SK-N-SH (cell line): ENCODE results near the gene IFNG-AS1. TPM values are rescaled to one million over a fixed set of nuclear protein-coding genes. Genes with fewer than 3 reads are reported as not detected.

Source experiments
- CTCF ChIA-PET: fragments of 300-600, 350-600 bp; formaldehyde crosslinking; extraction: SDS; loops from one replicate; lab custom pipeline; 2021; lab: Yijun Ruan, JAX
- POLR2A ChIA-PET: fragments of 350-600 bp; sonication (Branson Sonifier 250); formaldehyde crosslinking; extraction: SDS; loops from one replicate; lab custom pipeline; 2020; ENCODE audit warnings: antibody characterized with exemption, inconsistent platforms; lab: Yijun Ruan, JAX
- DNase-seq: peaks from one replicate; pipeline ENCODE4 v3.0.0; 2012
- H2AFZ ChIP-seq: fragments of 200-600 bp; sonication (generic); 2 replicates; pipeline ENCODE4 v1.8.1; 2016; ENCODE audit warnings: antibody characterized with exemption, mild to moderate bottlenecking, low read depth
- H3F3A ChIP-seq: fragments of 200-600 bp; sonication (generic); replicated peaks from 2 replicates; pipeline ENCODE3; 2016; ENCODE audit warnings: antibody characterized with exemption, mild to moderate bottlenecking; ENCODE audit not compliant: insufficient read depth
- H3K27ac ChIP-seq, 2 experiments: fragments of 200-500 bp in 1 of 2; fragments of 200-600 bp in 1 of 2; sonication (Bioruptor generic) in 1 of 2; sonication (generic), shearing (Covaris generic) in 1 of 2; 2 replicates each; pipeline versions ENCODE4 v1.5.1 to v1.6.1; 2014 to 2016; ENCODE audit warnings: low read depth in 2 of 2, inconsistent platforms in 1 of 2, low read length in 1 of 2, mild to moderate bottlenecking in 1 of 2, mixed read lengths in 1 of 2
- H3K27me3 ChIP-seq: fragments of 200-600 bp; sonication (generic), shearing (Covaris generic); 2 replicates; pipeline ENCODE4 v1.6.1; 2016; ENCODE audit warnings: mixed run types; ENCODE audit not compliant: insufficient read depth
- H3K36me3 ChIP-seq, 2 experiments: fragments of 200-500 bp in 1 of 2; fragments of 200-600 bp in 1 of 2; sonication (Bioruptor generic) in 1 of 2; sonication (generic) in 1 of 2; replicated peaks in 1 of 2; 2 replicates each; pipeline versions ENCODE3 to v1.5.1; 2014 to 2016; ENCODE audit warnings: low read length in 1 of 2, mild to moderate bottlenecking in 1 of 2; ENCODE audit not compliant: insufficient read depth in 2 of 2, control insufficient read depth in 1 of 2
- H3K4me1 ChIP-seq, 2 experiments: fragments of 200-500 bp in 1 of 2; fragments of 200-600 bp in 1 of 2; sonication (Bioruptor generic) in 1 of 2; sonication (generic), shearing (Covaris generic) in 1 of 2; 2 replicates each; pipeline versions ENCODE4 v1.5.1 to v1.6.1; 2014 to 2016; ENCODE audit warnings: low read depth in 1 of 2, low read length in 1 of 2, mixed run types in 1 of 2; ENCODE audit not compliant: insufficient read depth in 2 of 2, control insufficient read depth in 1 of 2
- H3K4me2 ChIP-seq: fragments of 200-600 bp; sonication (generic), shearing (Covaris generic); 2 replicates; pipeline ENCODE4 v1.6.1; 2017; ENCODE audit warnings: mixed run types
- H3K4me3 ChIP-seq, 2 experiments: fragments of 200-500 bp in 1 of 2; fragments of 200-600 bp in 1 of 2; sonication (Bioruptor generic) in 1 of 2; sonication (generic), shearing (Covaris generic) in 1 of 2; 2 replicates each; pipeline versions ENCODE4 v1.5.1 to v1.8.1; 2014 to 2016; ENCODE audit warnings: low read depth in 2 of 2, inconsistent platforms in 1 of 2, low read length in 1 of 2, mild to moderate bottlenecking in 1 of 2, mixed read lengths in 1 of 2, moderate library complexity in 1 of 2
- H3K79me2 ChIP-seq: fragments of 200-600 bp; sonication (generic); 2 replicates; pipeline ENCODE4 v1.8.1; 2017; ENCODE audit warnings: mild to moderate bottlenecking; ENCODE audit not compliant: insufficient read depth
- H3K9ac ChIP-seq: fragments of 200-600 bp; sonication (generic); 2 replicates; pipeline ENCODE4 v1.6.1; 2017; ENCODE audit warnings: mixed run types
- H3K9me2 ChIP-seq: fragments of 200-600 bp; sonication (generic); 2 replicates; pipeline ENCODE4 v1.6.1; 2017; ENCODE audit warnings: mixed run types
- H3K9me3 ChIP-seq: fragments of 200-600 bp; sonication (generic); 2 replicates; pipeline ENCODE4 v1.6.1; 2017; ENCODE audit warnings: mixed run types, mild to moderate bottlenecking, moderate library complexity
- H4K20me1 ChIP-seq: fragments of 200-600 bp; sonication (generic); 2 replicates; pipeline ENCODE4 v1.6.1; 2017; ENCODE audit warnings: mild to moderate bottlenecking, mixed run types; ENCODE audit not compliant: insufficient read depth
- CHD2 ChIP-seq: fragments of 150-350 bp; IDR thresholded peaks from 2 replicates; pipeline ENCODE4 v1.6.1; 2018; ENCODE audit warnings: low read length; ENCODE audit not compliant: partially characterized antibody
- EP300 ChIP-seq, 2 experiments: IDR thresholded peaks; 2 replicates each; pipeline versions ENCODE4 v1.4.0 to v1.6.1; 2012; ENCODE audit warnings: borderline replicate concordance in 1 of 2, low read depth in 1 of 2, low read length in 1 of 2
- EZH2phosphoT487 ChIP-seq: fragments of 200-600 bp; sonication (generic); IDR thresholded peaks from 2 replicates; pipeline ENCODE4 v1.6.1; 2017; ENCODE audit warnings: low read depth, mixed run types, mild to moderate bottlenecking, antibody characterized with exemption, moderate library complexity, borderline replicate concordance
- FOXJ3 ChIP-seq: sonication (generic); formaldehyde crosslinking; IDR thresholded peaks from 2 replicates; pipeline ENCODE4 v1.5.1; 2020; ENCODE audit warnings: mild to moderate bottlenecking, missing genetic modification reagents
- MEF2A ChIP-seq: IDR thresholded peaks from 2 replicates; pipeline ENCODE4 v1.4.0; 2012; ENCODE audit warnings: low read depth, borderline replicate concordance
- MXI1 ChIP-seq: IDR thresholded peaks from 2 replicates; pipeline ENCODE4 v1.6.1; 2012; ENCODE audit warnings: mild to moderate bottlenecking, low read depth, low read length, improper control_type of control experiment
- RAD21 ChIP-seq: IDR thresholded peaks from 2 replicates; pipeline ENCODE4 v1.6.1; 2012; ENCODE audit warnings: mild to moderate bottlenecking, low read length
- RCOR1 ChIP-seq: fragments of 150-350 bp; IDR thresholded peaks from 2 replicates; pipeline ENCODE4 v1.6.1; 2017; ENCODE audit warnings: antibody characterized with exemption, low read length
- RXRA ChIP-seq: IDR thresholded peaks from 2 replicates; pipeline ENCODE4 v1.4.0; 2012; ENCODE audit warnings: low read depth, mild to moderate bottlenecking, borderline replicate concordance
- SIN3A ChIP-seq: IDR thresholded peaks from 2 replicates; pipeline ENCODE4 v1.6.1; 2012; ENCODE audit warnings: low read depth, mild to moderate bottlenecking, low read length, moderate library complexity, borderline replicate concordance
- TAF1 ChIP-seq: IDR thresholded peaks from 2 replicates; pipeline ENCODE4 v1.6.1; 2012; ENCODE audit warnings: low read depth, mild to moderate bottlenecking, low read length, moderate library complexity, borderline replicate concordance
- TCF12 ChIP-seq: IDR thresholded peaks from 2 replicates; pipeline ENCODE4 v1.4.0; 2012
- YY1 ChIP-seq: IDR thresholded peaks from 2 replicates; pipeline ENCODE4 v1.4.0; 2012; ENCODE audit warnings: low read depth, mild to moderate bottlenecking
- WGBS: methylation state at CpG from one replicate; pipeline ENCODE4 v1.1.6; 2017; ENCODE audit warnings: low lambda C conversion rate; 5-methylcytosine and 5-hydroxymethylcytosine counted together
- polyA plus RNA-seq, 3 experiments: library from polyadenylated mRNA; depleted of rRNA; stranded (reverse); fragments of >200 nt; gene quantifications; 2 replicates each; pipeline ENCODE4 v1.2.3, GENCODE V29; 2012
- TF ChIP-seq, protein P1 (sequence below): fragments of 200-600 bp; sonication (generic); IDR thresholded peaks from 2 replicates; pipeline ENCODE4 v1.6.1; 2017; ENCODE audit warnings: antibody characterized with exemption, mild to moderate bottlenecking, moderate library complexity
- TF ChIP-seq, protein P2 (sequence below): fragments of 150-350 bp; IDR thresholded peaks from 2 replicates; pipeline ENCODE4 v1.6.1; 2017; ENCODE audit warnings: antibody characterized with exemption, low read length, low read depth, borderline replicate concordance
- TF ChIP-seq, protein P3 (sequence below): fragments of 150-350 bp; IDR thresholded peaks from 2 replicates; pipeline ENCODE4 v1.6.1; 2016; ENCODE audit warnings: mild to moderate bottlenecking, low read depth, low read length

Gene IFNG-AS1
- polyA plus RNA-seq, 1 of the 3 experiments (the other 2 are of a cell fraction), result not detected

GRCh38 chr12:67991158-67991557 lies 1.9 kb downstream of the IFNG-AS1 start:
- no peak overlapping the region for H2AFZ ChIP-seq
- no peak overlapping the region for H3K27ac ChIP-seq
- H3K79me2 ChIP-seq, result no peaks in the 10 kb centered on the region
- CTCF ChIA-PET, result no interaction called here
- no peak overlapping the region for H3K9ac ChIP-seq
- H3K4me1 ChIP-seq, result no peaks in the 10 kb centered on the region; a peak in 2 of 4 replicates
- no peaks in the 10 kb centered on the region for H3K9me3 ChIP-seq
- H4K20me1 ChIP-seq, result no peaks in the 10 kb centered on the region
- no peaks in the 10 kb centered on the region for H3K36me3 ChIP-seq
- WGBS, result 82% methylated on average over 4 of the region's 4 CpGs
- DNase-seq, result no peak
- H3K4me3 ChIP-seq, result no peak overlapping the region
- H3K27me3 ChIP-seq, result no peaks in the 10 kb centered on the region
- no peak for TF ChIP-seq RAD21
- TF ChIP-seq, protein P1, sequence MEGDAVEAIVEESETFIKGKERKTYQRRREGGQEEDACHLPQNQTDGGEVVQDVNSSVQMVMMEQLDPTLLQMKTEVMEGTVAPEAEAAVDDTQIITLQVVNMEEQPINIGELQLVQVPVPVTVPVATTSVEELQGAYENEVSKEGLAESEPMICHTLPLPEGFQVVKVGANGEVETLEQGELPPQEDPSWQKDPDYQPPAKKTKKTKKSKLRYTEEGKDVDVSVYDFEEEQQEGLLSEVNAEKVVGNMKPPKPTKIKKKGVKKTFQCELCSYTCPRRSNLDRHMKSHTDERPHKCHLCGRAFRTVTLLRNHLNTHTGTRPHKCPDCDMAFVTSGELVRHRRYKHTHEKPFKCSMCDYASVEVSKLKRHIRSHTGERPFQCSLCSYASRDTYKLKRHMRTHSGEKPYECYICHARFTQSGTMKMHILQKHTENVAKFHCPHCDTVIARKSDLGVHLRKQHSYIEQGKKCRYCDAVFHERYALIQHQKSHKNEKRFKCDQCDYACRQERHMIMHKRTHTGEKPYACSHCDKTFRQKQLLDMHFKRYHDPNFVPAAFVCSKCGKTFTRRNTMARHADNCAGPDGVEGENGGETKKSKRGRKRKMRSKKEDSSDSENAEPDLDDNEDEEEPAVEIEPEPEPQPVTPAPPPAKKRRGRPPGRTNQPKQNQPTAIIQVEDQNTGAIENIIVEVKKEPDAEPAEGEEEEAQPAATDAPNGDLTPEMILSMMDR, result no peak
- no peak for TF ChIP-seq RXRA
- no peak for TF ChIP-seq TCF12
- TF ChIP-seq TAF1, result no peak
- TF ChIP-seq EP300 (IDR thresholded peaks at IDR 0.05; ENCODE audit: borderline replicate concordance in 1 of 2, low read depth in 1 of 2, low read length in 1 of 2), result no peak
- TF ChIP-seq EZH2phosphoT487, result no peak
- TF ChIP-seq RCOR1, result no peak
- TF ChIP-seq, protein P2, sequence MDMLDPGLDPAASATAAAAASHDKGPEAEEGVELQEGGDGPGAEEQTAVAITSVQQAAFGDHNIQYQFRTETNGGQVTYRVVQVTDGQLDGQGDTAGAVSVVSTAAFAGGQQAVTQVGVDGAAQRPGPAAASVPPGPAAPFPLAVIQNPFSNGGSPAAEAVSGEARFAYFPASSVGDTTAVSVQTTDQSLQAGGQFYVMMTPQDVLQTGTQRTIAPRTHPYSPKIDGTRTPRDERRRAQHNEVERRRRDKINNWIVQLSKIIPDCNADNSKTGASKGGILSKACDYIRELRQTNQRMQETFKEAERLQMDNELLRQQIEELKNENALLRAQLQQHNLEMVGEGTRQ, result no peak
- no peak for TF ChIP-seq MEF2A
- TF ChIP-seq, protein P3, sequence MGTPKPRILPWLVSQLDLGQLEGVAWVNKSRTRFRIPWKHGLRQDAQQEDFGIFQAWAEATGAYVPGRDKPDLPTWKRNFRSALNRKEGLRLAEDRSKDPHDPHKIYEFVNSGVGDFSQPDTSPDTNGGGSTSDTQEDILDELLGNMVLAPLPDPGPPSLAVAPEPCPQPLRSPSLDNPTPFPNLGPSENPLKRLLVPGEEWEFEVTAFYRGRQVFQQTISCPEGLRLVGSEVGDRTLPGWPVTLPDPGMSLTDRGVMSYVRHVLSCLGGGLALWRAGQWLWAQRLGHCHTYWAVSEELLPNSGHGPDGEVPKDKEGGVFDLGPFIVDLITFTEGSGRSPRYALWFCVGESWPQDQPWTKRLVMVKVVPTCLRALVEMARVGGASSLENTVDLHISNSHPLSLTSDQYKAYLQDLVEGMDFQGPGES, result no peak
- TF ChIP-seq SIN3A, result no peak
- no peak for TF ChIP-seq YY1
- TF ChIP-seq CHD2, result no peak
- POLR2A ChIA-PET, result interaction anchor here (1.5 kb wide), 1 partner anchor 9 kb away, joined by 4 read pairs; no protein-coding TSS in a partner anchor
- H3K4me2 ChIP-seq, result no peak overlapping the region
- H3K9me2 ChIP-seq, result no peaks in the 10 kb centered on the region
- H3F3A ChIP-seq, result no peaks in the 10 kb centered on the region

GRCh38 chr12:67993143-67993542 lies 3.9 kb downstream of the IFNG-AS1 start:
- no peak overlapping the region for H3K9ac ChIP-seq
- ChIA-PET POLR2A (no interaction called here), CTCF (no interaction called here)
- peak overlapping the region in 1 of 2 experiments; percentile 39; a peak in 1 of 4 replicates for H3K27ac ChIP-seq
- no peaks in the 10 kb centered on the region for H3K36me3 ChIP-seq
- H3K9me3 ChIP-seq, result no peaks in the 10 kb centered on the region
- no peak overlapping the region for H3K4me3 ChIP-seq
- H3K4me2 ChIP-seq, result no peak overlapping the region
- WGBS, result 38% methylated on average over 2 of the region's 2 CpGs
- no peaks in the 10 kb centered on the region for H4K20me1 ChIP-seq
- no peaks in the 10 kb centered on the region for H3K79me2 ChIP-seq
- H3K27me3 ChIP-seq, result no peaks in the 10 kb centered on the region
- peak overlapping the region; percentile 39; the same call in 1 of the 2 replicates for H2AFZ ChIP-seq
- H3K4me1 ChIP-seq, result no peaks in the 10 kb centered on the region; a peak in 2 of 4 replicates
- TF ChIP-seq TAF1 (no peak), MXI1 (no peak), TCF12 (0 out of 2 replicates have a peak, but pooled peaks have one; percentile 5), FOXJ3 (no peak)
- DNase-seq, result no peak
- H3F3A ChIP-seq, result no peaks in the 10 kb centered on the region
- no peaks in the 10 kb centered on the region for H3K9me2 ChIP-seq
